ENCODE measurements around the gene RNU1-3. TPM values are rescaled to one million over a fixed set of nuclear protein-coding genes. Genes with fewer than 3 reads are reported as not detected.
"Not testable (repeated sequence)": the region's sequence is repeated elsewhere in the genome, so short reads cannot be mapped to it uniquely, and the experiment has no call there.

Gene RNU1-3
- total and polyA plus RNA-seq, 2 donors (not counting 1 experiment from before 2014, with no cell fraction given), result 3,997 TPM; not detected in 1

GRCh38 chr1:16625497-16626408 is 41.0 kb downstream of the RNU1-3 start:
- Histone ChIP-seq H3K9me3 (ENCODE audit: control insufficient read depth, insufficient read depth, low read depth, low read length) (no peaks in the 10 kb centered on the region), H3K27ac (ENCODE audit: insufficient read depth, low read length) (no peak overlapping the region), H2AFZ (ENCODE audit: low read length) (no peak overlapping the region), H3K36me3 (ENCODE audit: control insufficient read depth, insufficient read depth, low read length) (peaks cover 29% of the 10 kb centered on the region), H3K9ac (ENCODE audit: insufficient read depth, low read length) (no peak overlapping the region), H3K4me2 (ENCODE audit: extremely low read depth, insufficient read depth, low read length) (no peak overlapping the region), H3K4me1 (ENCODE audit: control insufficient read depth, extremely low read depth, insufficient read depth, low read length) (no peaks in the 10 kb centered on the region), H3K27me3 (ENCODE audit: control insufficient read depth, insufficient read depth, low read length) (no peaks in the 10 kb centered on the region), H3K79me2 (ENCODE audit: control insufficient read depth, insufficient read depth, low read length) (no peaks in the 10 kb centered on the region), H3K4me3 (replicated peaks in 1 of 4; ENCODE audit: control extremely low read depth in 1 of 4, insufficient read depth in 1 of 4, low read depth in 3 of 4, low read length in 4 of 4) (no peak overlapping the region), H4K20me1 (ENCODE audit: control insufficient read depth, extremely low read depth, insufficient read depth, low read length) (no peaks in the 10 kb centered on the region)
- TF ChIP-seq CTCF (conservative IDR thresholded peaks at IDR 0.05 in 1 of 2, IDR thresholded peaks at IDR 0.05 in 1 of 2; ENCODE audit: low read depth in 1 of 2, low read length in 2 of 2) (no peak), EZH2 (IDR thresholded peaks at IDR 0.05; ENCODE audit: low read length, missing control alignments) (no peak)
- DNase-seq (ENCODE audit: low read depth in 2 of 2), result no peak

DNA sequence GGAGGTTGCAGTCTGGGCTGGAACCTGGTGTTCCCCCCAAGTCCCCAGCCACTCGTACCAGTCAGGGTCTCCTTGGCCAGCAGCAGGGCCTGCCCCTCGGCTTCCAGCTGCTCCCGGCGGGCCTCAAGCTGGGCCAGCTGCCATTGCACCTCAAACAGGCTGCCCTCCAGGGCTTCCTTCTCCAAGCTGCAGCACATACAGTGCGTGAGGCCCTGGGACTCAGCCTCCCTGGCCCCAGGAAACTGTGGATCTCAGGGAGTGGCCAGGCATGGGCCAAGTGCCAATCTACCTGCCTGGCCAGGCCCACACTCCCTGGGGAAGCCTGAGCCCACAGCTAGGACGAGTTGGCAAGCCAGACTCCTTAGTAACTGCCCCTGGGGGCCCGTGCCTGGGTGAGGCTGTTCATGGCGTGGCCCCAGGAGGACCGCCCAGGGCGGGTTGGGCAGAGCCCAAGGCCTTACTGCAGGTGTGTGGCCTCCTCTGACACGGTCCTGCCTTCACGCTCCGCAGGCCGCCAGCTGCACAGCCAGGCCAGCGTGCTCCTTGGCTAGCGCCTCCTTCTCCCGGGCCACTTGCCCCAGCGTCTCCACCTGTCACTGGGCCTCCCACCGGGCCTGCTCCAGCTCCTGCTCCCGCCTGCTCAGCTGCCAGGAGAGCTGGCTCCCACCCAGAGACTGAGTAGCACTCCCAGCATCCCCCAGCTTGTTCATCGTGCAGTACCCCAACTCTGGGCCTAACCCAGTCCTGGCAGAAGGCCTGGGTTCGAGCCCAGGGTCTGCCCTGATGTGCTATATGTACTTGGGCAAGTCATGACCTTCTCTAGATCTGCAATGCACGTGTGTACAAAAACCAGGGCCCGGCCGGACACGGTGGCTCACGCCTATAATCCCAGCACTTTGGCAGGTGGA is 42.7 kb downstream of the RNU1-3 start:
- H4K20me1 ChIP-seq (ENCODE audit: control insufficient read depth, extremely low read depth, insufficient read depth, low read length); H3K27me3 ChIP-seq (ENCODE audit: control insufficient read depth, insufficient read depth, low read length); H3K27ac ChIP-seq (ENCODE audit: insufficient read depth, low read length); H3K9me3 ChIP-seq (ENCODE audit: control insufficient read depth, insufficient read depth, low read depth, low read length); H3K4me1 ChIP-seq (ENCODE audit: control insufficient read depth, extremely low read depth, insufficient read depth, low read length); H2AFZ ChIP-seq (ENCODE audit: low read length); DNase-seq (ENCODE audit: low read depth in 2 of 2); H3K79me2 ChIP-seq (ENCODE audit: control insufficient read depth, insufficient read depth, low read length); H3K4me3 ChIP-seq (replicated peaks in 1 of 4; ENCODE audit: control extremely low read depth in 1 of 4, insufficient read depth in 1 of 4, low read depth in 3 of 4, low read length in 4 of 4); H3K9ac ChIP-seq (ENCODE audit: insufficient read depth, low read length); H3K4me2 ChIP-seq (ENCODE audit: extremely low read depth, insufficient read depth, low read length): not testable (repeated sequence)
- H3K36me3 ChIP-seq (ENCODE audit: control insufficient read depth, insufficient read depth, low read length), result peaks cover 26% of the 10 kb centered on the region

- H3K4me2 ChIP-seq (ENCODE audit: extremely low read depth, insufficient read depth, low read length); H3K27ac ChIP-seq (ENCODE audit: insufficient read depth, low read length); H3K9ac ChIP-seq (ENCODE audit: insufficient read depth, low read length); H3K9me3 ChIP-seq (ENCODE audit: control insufficient read depth, insufficient read depth, low read depth, low read length); H3K4me1 ChIP-seq (ENCODE audit: control insufficient read depth, extremely low read depth, insufficient read depth, low read length); H2AFZ ChIP-seq (ENCODE audit: low read length); H4K20me1 ChIP-seq (ENCODE audit: control insufficient read depth, extremely low read depth, insufficient read depth, low read length); H3K4me3 ChIP-seq (replicated peaks in 1 of 4; ENCODE audit: control extremely low read depth in 1 of 4, insufficient read depth in 1 of 4, low read depth in 3 of 4, low read length in 4 of 4); H3K27me3 ChIP-seq (ENCODE audit: control insufficient read depth, insufficient read depth, low read length); H3K79me2 ChIP-seq (ENCODE audit: control insufficient read depth, insufficient read depth, low read length): not testable (repeated sequence)
- peaks cover 20% of the 10 kb centered on the region for H3K36me3 ChIP-seq (ENCODE audit: control insufficient read depth, insufficient read depth, low read length)
- peak; percentile 57 to 90 for DNase-seq (ENCODE audit: low read depth in 2 of 2)
These were observed 43.4 kb downstream of the RNU1-3 start for GRCh38 chr1:16623337-16623736.
